K562 (cell line): ENCODE results near the gene EBI3. TPM values are rescaled to one million over a fixed set of nuclear protein-coding genes. Genes with fewer than 3 reads are reported as not detected.

Experiments used
- BCOR ChIP-seq: fragments of 450-650 bp; IDR thresholded peaks from 2 replicates; pipeline ENCODE4 v1.6.1; 2016
- CHD4 ChIP-seq: fragments of 200-600 bp; sonication (generic); IDR thresholded peaks from 3 replicates; pipeline ENCODE4 v1.6.1; 2012; ENCODE audit warnings: low read depth, mild to moderate bottlenecking, mixed read lengths, low read length, inconsistent platforms; ENCODE audit not compliant: insufficient read depth, insufficient replicate concordance, poor library complexity, severe bottlenecking
- CXXC5 ChIP-seq: fragments of 250-450 bp; sonication (Bioruptor Pico); IDR thresholded peaks from 2 replicates; pipeline ENCODE4 v1.8.0; 2022; ENCODE audit warnings: inconsistent platforms, mild to moderate bottlenecking, moderate library complexity
- ETV1 ChIP-seq: fragments of 450-650 bp; conservative IDR thresholded peaks from 2 replicates; pipeline ENCODE4 v1.6.1; 2016; ENCODE audit warnings: missing genetic modification characterization, control low read depth, low read depth, missing compliant biosample characterization
- ETV6 ChIP-seq, 3 experiments: fragments of 150-350 bp in 1 of 3; sonication (generic) in 1 of 3; formaldehyde crosslinking in 1 of 3; IDR thresholded peaks; 2 replicates each; pipeline versions ENCODE4 v1.6.1 to v1.8.0; 2014 to 2022; ENCODE audit warnings: borderline replicate concordance in 2 of 3, low read depth in 2 of 3, antibody characterized with exemption in 1 of 3, low read length in 1 of 3, mild to moderate bottlenecking in 1 of 3, missing genetic modification reagents in 1 of 3
- MEIS2 ChIP-seq: fragments of 450-650 bp; IDR thresholded peaks from 2 replicates; pipeline ENCODE4 v1.6.1; 2014; ENCODE audit warnings: mild to moderate bottlenecking; ENCODE audit not compliant: partially characterized antibody
- MTF1 ChIP-seq: fragments of 250-450 bp; sonication (Bioruptor Pico); IDR thresholded peaks from 2 replicates; pipeline ENCODE4 v1.9.0; 2021; ENCODE audit warnings: moderate library complexity, mild to moderate bottlenecking, inconsistent platforms, borderline replicate concordance
- NFIC ChIP-seq: fragments of 450-650 bp; IDR thresholded peaks from 2 replicates; pipeline ENCODE4 v1.6.1; 2017; ENCODE audit warnings: mild to moderate bottlenecking, inconsistent platforms
- NFYB ChIP-seq: IDR thresholded peaks from 2 replicates; pipeline ENCODE4 v1.6.1; 2011; ENCODE audit warnings: mild to moderate bottlenecking, moderate library complexity; ENCODE audit not compliant: insufficient read length; ENCODE audit errors: extremely low read depth
- PHF8 ChIP-seq: fragments of 200-600 bp; sonication (generic); IDR thresholded peaks from 2 replicates; pipeline ENCODE4 v1.6.1; 2012; ENCODE audit warnings: mixed run types, mild to moderate bottlenecking, inconsistent platforms, low read length, moderate library complexity, borderline replicate concordance
- POLR2A ChIP-seq: fragments of 450-650 bp; conservative IDR thresholded peaks from 2 replicates; pipeline ENCODE4 v1.6.1; 2016
- POLR2B ChIP-seq: fragments of 450-650 bp; IDR thresholded peaks from 2 replicates; pipeline ENCODE4 v1.6.1; 2018; ENCODE audit warnings: low read depth; ENCODE audit not compliant: partially characterized antibody
- RBBP5 ChIP-seq: fragments of 200-600 bp; sonication (generic); IDR thresholded peaks from 2 replicates; pipeline ENCODE4 v1.6.1; 2012; ENCODE audit warnings: borderline replicate concordance, mild to moderate bottlenecking, low read length, control low read depth, inconsistent platforms; ENCODE audit not compliant: insufficient read depth, poor library complexity, severe bottlenecking
- RBM22 ChIP-seq: fragments of 200-400 bp; formaldehyde crosslinking; IDR thresholded peaks from 2 replicates; pipeline ENCODE4 v1.6.1; 2018; ENCODE audit warnings: low read length, low read depth; ENCODE audit not compliant: poor library complexity, severe bottlenecking
- SNIP1 ChIP-seq: fragments of 450-650 bp; IDR thresholded peaks from 2 replicates; pipeline ENCODE4 v1.7.1; 2017; ENCODE audit warnings: low read depth, mild to moderate bottlenecking
- SRF ChIP-seq, 2 experiments: fragments of 250-450, 450-650 bp in 1 of 2; sonication (Bioruptor Pico) in 1 of 2; sonication (generic) in 1 of 2; formaldehyde crosslinking; IDR thresholded peaks; 2 replicates each; pipeline versions ENCODE4 v1.5.0 to v1.5.1; 2020 to 2022; ENCODE audit warnings: mild to moderate bottlenecking in 1 of 2, missing genetic modification reagents in 1 of 2
- TAL1 ChIP-seq: fragments of 450-650 bp; IDR thresholded peaks from 2 replicates; pipeline ENCODE4 v1.6.1; 2016; ENCODE audit warnings: mild to moderate bottlenecking
- TBL1XR1 ChIP-seq, 2 experiments: IDR thresholded peaks; 2 replicates each; pipeline ENCODE4 v1.6.1; 2012; ENCODE audit warnings: improper control_type of control experiment in 2 of 2, low read length in 2 of 2, mild to moderate bottlenecking in 1 of 2
- TCF3 ChIP-seq: sonication (generic); formaldehyde crosslinking; IDR thresholded peaks from 2 replicates; pipeline ENCODE4 v1.4.0; 2020; ENCODE audit warnings: mild to moderate bottlenecking, missing genetic modification reagents
- YBX1 ChIP-seq: fragments of 450-650 bp; IDR thresholded peaks from 2 replicates; pipeline ENCODE4 v1.7.1; 2016; ENCODE audit warnings: mild to moderate bottlenecking
- ZC3H8 ChIP-seq: fragments of 450-650 bp; IDR thresholded peaks from 2 replicates; pipeline ENCODE4 v1.6.1; 2017
- ZNF175 ChIP-seq: fragments of 200-800 bp; sonication (Bioruptor generic); IDR thresholded peaks from 2 replicates; pipeline ENCODE4 v1.6.1; 2016; ENCODE audit warnings: low read depth, mild to moderate bottlenecking, missing genetic modification characterization, missing compliant biosample characterization
- polyA plus RNA-seq, 8 experiments: library from polyadenylated mRNA; depleted of rRNA in 4 of 8; stranded (reverse) in 5 of 8; unstranded in 3 of 8; fragments of >200 nt; fragmentation: Nextera tagmentation in 2 of 8; fragmentation: Illumina TruSeq in 1 of 8; extraction: Ambion mirVana in 2 of 8; extraction: Trizol in 1 of 8; gene quantifications; 2 replicates each; pipeline versions ENCODE4 v1.2.1 to v1.2.3, GENCODE V29; 2011 to 2014; ENCODE audit warnings: inconsistent platforms in 1 of 8, missing spikeins in 1 of 8
- total RNA-seq, 7 experiments: library from RNA; depleted of rRNA in 6 of 7; stranded (reverse); fragments of >200 nt in 6 of 7; fragmentation: Illumina TruSeq in 2 of 7; extraction: Trizol in 2 of 7; gene quantifications; 2 replicates each; pipeline versions ENCODE4 v1.2.1 to v1.2.3, GENCODE V29; 2011 to 2021; ENCODE audit warnings: low replicate concordance in 1 of 7
- TF ChIP-seq, protein P1 (sequence below), 2 experiments: fragments of 250-450 bp in 1 of 2; fragments of 450-650 bp in 1 of 2; sonication (Bioruptor Pico) in 1 of 2; IDR thresholded peaks; 2 replicates each; pipeline versions ENCODE4 v1.6.1 to v1.8.0; 2016 to 2021; ENCODE audit warnings: mild to moderate bottlenecking in 2 of 2, moderate library complexity in 2 of 2, missing compliant biosample characterization in 1 of 2, missing genetic modification characterization in 1 of 2
- TF ChIP-seq, protein P2 (sequence below): fragments of 250-450 bp; sonication (Bioruptor Pico); IDR thresholded peaks from 2 replicates; pipeline ENCODE4 v1.8.0; 2022; ENCODE audit warnings: inconsistent platforms
- TF ChIP-seq, protein P3 (sequence below): sonication (generic); formaldehyde crosslinking; IDR thresholded peaks from 2 replicates; pipeline ENCODE4 v1.8.1; 2022; ENCODE audit warnings: missing genetic modification reagents

The EBI3 gene
- total and polyA plus RNA-seq, 9 of the 15 experiments (the other 6 are each of a cell fraction or from before 2014, with no cell fraction given), result 0.08 to 0.35 (median 0.22) TPM; not detected in 6

GRCh38 chr19:4182084-4182810 is 47.1 kb upstream of the EBI3 start, which contains the start of the genes ANKRD24 and SIRT6 (continued):
- TF ChIP-seq RBM22 (no peak), ETV6 (IDR thresholded peaks at IDR 0.05; ENCODE audit: borderline replicate concordance in 1 of 2, low read depth in 2 of 2, low read length in 1 of 2) (peak in 1 of 2 experiments; percentile 77; a peak in 1 of 4 replicates), ETV6 (CRISPR knock-in tag; IDR thresholded peaks at IDR 0.05; ENCODE audit: borderline replicate concordance) (0 out of 2 replicates have a peak, but pooled peaks have one; percentile 8), POLR2B (peak; percentile 73), CHD4 (no peak), PHF8 (peak; percentile 70; the same call in 1 of the 2 replicates), TAL1 (no peak), YBX1 (no peak), BCOR (peak; percentile 77), MTF1 (CRISPR knock-in tag) (no peak), ZC3H8 (no peak), NFYB (no peak), TCF3 (CRISPR knock-in tag) (no peak), SRF (CRISPR knock-in tag; IDR thresholded peaks at IDR 0.05) (no peak; a peak in 1 of 4 replicates), TBL1XR1 (IDR thresholded peaks at IDR 0.05; ENCODE audit: low read length in 2 of 2) (peak in 1 of 2 experiments; percentile 40; a peak in 1 of 4 replicates), CXXC5 (CRISPR knock-in tag) (peak; percentile 81), ETV1 (tag) (peak; percentile 98), POLR2A (peak; percentile 79), NFIC (peak; percentile 36; the same call in 1 of the 2 replicates), SNIP1 (no peak), RBBP5 (peak; percentile 81), MEIS2 (peak; percentile 92), ZNF175 (CRISPR knock-in tag) (0 out of 2 replicates have a peak, but pooled peaks have one; percentile 55)
- TF ChIP-seq, protein P1, sequence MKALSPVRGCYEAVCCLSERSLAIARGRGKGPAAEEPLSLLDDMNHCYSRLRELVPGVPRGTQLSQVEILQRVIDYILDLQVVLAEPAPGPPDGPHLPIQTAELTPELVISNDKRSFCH (CRISPR knock-in tag; IDR thresholded peaks at IDR 0.05), result no peak
- TF ChIP-seq, protein P1 (tag; IDR thresholded peaks at IDR 0.05), result peak; percentile 69; the same call in 1 of the 2 replicates
- TF ChIP-seq, protein P2, sequence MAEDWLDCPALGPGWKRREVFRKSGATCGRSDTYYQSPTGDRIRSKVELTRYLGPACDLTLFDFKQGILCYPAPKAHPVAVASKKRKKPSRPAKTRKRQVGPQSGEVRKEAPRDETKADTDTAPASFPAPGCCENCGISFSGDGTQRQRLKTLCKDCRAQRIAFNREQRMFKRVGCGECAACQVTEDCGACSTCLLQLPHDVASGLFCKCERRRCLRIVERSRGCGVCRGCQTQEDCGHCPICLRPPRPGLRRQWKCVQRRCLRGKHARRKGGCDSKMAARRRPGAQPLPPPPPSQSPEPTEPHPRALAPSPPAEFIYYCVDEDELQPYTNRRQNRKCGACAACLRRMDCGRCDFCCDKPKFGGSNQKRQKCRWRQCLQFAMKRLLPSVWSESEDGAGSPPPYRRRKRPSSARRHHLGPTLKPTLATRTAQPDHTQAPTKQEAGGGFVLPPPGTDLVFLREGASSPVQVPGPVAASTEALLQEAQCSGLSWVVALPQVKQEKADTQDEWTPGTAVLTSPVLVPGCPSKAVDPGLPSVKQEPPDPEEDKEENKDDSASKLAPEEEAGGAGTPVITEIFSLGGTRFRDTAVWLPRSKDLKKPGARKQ (CRISPR knock-in tag), result no peak
- TF ChIP-seq, protein P3, sequence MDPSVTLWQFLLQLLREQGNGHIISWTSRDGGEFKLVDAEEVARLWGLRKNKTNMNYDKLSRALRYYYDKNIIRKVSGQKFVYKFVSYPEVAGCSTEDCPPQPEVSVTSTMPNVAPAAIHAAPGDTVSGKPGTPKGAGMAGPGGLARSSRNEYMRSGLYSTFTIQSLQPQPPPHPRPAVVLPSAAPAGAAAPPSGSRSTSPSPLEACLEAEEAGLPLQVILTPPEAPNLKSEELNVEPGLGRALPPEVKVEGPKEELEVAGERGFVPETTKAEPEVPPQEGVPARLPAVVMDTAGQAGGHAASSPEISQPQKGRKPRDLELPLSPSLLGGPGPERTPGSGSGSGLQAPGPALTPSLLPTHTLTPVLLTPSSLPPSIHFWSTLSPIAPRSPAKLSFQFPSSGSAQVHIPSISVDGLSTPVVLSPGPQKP, result 0 out of 2 replicates have a peak, but pooled peaks have one; percentile 94
